HS-5 (cell line): ENCODE measurements around the gene EZR.
"Not testable (repeated sequence)": the region's sequence is repeated elsewhere in the genome, so short reads cannot be mapped to it uniquely, and the experiment has no call there.

Experiments
- DNase-seq: peaks from one replicate; pipeline ENCODE4 v3.0.0-alpha.2; 2012; ENCODE audit warnings: low read depth

Gene EZR

GRCh38 chr6:158797331-158798310 is 21.5 kb downstream of the EZR start:
- DNase-seq: no peak

GRCh38 chr6:158796353-158796752 is 22.8 kb downstream of the EZR start:
- no peak for DNase-seq

DNA sequence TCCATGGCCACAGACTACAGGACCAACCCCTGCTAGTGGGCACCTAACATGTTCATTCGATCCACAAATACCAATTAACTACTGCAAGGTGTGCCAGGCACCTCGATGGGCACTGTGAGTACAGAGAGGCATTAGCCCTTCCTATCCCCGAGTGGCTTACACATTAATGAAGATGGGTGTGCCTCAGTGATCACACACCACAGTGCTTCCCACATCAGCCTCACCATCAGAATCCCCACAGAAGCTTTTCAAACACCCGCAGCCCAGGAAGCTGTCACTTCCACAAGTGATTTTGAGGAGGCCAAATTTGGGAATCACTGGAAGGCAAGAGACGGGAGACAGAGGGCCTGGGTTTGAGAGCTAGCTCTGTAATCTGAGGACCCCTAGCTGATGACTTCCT is 23.7 kb downstream of the EZR start:
- DNase-seq: no peak

DNA sequence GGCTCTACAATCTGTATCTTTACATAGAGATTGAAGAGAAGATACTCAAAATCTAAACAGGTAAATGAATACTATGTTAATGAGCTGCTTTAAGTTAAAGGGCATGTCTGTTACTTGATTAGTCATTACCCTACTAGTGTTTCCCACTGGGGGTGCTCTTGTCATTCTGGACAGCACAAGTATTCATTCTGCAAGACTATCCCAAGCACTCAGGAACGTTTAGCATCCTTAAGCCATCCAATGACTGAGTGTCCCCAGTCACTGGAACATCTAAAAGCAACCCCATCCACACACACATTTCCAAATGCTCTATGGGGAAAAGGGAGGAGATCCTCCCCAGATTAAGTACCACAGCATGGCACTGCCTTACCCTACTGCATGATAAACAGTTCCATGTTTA is 25.7 kb downstream of the EZR start:
- no peak for DNase-seq

DNA sequence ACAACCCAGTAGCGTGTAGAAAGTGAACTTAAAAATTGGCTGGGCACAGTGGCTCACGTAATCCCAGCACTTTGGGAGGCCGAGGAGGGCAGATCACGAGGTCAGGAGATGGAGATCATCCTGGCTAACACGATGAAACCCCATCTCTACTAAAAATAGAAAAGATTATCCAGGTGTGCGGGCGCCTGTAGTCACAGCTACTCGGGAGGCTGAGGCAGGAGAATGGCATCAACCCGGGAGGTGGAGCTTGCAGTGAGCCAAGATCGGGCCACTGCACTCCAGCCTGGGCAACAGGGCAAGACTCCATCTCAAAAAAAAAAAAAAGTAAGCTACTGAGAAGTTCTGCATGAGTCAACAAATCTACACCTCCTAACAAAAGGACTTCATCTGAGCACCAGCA is 26.7 kb downstream of the EZR start:
- DNase-seq: not testable (repeated sequence)

GRCh38 chr6:158791274-158791855 is 27.8 kb downstream of the EZR start:
- no peak for DNase-seq

GRCh38 chr6:158789115-158789917 is 29.9 kb downstream of the EZR start:
- no peak for DNase-seq

DNA sequence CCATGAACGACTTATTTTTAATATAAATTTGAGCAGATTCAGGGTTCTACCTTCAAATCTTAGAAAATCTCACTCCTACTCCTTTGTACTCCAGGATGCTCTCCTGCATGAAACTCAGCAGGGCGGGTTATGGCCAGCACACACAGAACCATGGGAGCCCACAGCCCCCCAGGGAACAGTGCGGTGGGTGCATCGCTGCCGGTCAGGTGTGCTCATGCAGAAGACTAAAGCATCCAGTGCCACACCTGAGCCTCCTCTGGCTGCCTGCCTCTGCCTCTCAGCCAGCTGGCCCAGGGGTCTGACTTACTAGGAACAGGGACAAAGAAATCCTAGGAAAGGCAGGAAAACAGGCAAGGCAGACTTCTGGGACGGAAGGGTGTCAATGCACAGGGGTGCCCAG is 31.8 kb downstream of the EZR start:
- no peak for DNase-seq

DNA sequence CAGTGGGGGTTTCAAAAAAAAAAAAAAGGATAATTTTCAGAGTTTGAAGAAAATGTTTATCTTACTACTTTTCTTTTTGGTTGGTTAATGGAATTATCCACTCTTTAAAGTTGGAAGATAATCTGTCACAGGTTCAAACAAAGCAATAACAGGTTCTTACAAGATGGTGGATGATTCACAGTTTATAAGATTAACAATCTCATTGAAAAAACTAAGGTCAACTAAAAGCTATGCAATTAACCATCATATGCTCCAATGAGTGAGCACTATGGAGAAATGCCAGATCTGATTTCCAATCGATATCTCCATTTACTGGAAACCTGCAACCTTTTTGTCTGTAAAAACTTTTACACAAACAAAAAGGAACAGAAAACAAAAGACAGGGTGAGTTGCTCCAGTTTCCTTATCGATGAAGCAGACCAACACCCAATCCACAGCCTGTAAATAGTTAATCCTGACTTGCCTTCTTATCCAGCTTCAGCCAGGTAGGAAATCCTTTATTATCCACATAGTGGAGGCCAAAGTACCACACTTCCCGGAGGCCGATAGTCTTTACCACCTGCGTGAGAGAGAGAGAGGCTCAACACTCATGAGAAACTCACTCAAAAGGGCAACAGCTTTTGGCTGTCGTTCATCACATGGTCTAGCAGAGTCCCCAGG is 32.4 kb downstream of the EZR start:
- no peak for DNase-seq

- no peak for DNase-seq
These were observed 34.1 kb downstream of the EZR start for GRCh38 chr6:158785036-158785435.

GRCh38 chr6:158784505-158784904 is 34.7 kb downstream of the EZR start:
- peak; percentile 58 for DNase-seq

GRCh38 chr6:158783851-158784250 is 35.3 kb downstream of the EZR start:
- no peak for DNase-seq

DNA sequence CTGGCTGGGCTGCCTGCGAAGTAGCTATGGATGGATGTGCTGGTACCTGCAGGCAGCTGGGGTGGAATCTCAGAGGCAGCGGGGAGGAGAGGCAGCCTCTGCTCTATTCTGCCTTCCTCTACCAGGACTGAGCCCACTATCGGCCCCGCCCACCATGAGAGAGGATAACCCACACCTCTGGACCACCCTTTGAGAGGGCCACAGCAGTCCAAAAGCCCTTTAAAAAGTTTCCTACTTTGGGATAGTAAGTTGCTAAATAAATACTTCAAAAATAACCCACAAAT is 36.1 kb downstream of the EZR start:
- no peak for DNase-seq

GRCh38 chr6:158782432-158783166 is 36.6 kb downstream of the EZR start:
- no peak for DNase-seq

DNA sequence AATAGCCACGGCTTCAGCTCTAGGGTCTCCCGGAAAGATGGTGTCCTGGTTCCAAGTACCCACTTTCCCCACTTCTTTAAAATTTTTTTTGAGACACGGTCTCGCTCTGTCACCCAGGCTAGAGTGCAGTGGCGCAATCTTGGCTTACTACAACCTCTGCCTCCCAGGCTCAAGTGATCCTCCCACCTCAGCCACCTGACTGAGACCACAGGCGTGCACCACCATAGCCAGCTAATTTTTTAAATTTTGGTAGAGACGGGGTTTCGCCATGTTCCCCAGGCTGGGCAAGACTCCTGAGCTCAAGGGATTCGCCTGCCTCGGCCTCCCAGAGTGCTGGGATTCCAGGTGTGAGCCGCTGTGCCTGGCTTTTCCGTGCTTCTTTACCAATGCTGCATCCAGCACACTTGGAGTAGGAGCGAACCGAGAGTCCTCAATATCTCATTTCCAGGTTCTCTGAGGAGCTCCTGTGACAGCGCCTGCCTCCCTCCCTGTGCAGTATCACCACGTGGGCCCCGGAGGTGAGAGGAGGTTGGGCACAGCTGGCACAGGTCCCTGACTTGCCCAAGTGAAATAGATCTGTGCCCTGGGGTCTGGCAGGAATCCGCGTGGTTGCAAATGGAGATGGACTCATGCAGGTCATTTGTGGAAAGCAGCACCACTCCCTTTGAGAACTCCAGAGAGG is 37.3 kb downstream of the EZR start:
- DNase-seq: no peak

GRCh38 chr6:158780988-158781691 is 38.0 kb downstream of the EZR start:
- DNase-seq: no peak

- no peak for DNase-seq
These were observed 38.8 kb downstream of the EZR start for GRCh38 chr6:158780246-158780884.

DNA sequence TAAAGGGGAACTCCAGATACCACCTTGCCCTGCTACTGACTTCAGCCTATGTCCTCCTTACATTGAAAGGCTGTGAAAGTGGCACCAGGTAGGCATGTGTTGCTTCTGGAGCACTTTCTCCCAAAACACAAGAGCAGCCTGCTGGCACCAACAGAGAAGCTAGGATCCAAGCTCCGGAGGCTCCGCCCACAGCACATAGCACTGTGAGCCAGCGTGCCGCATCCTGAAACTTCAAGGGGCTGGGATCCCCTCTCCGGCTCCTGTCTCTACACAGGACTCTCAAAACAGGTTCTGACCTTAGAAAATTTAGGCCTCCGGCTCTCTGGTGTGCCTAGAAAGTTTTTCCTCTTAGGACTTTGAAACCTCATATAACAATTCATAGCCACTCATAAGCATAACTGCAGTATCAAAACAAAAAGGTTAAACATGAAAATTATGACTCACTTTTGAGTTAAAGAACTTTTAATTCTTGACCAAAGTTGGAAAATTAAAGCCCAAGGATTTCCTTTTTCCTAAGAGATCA is 41.1 kb downstream of the EZR start:
- DNase-seq: no peak

GRCh38 chr6:158777510-158777909 is 41.7 kb downstream of the EZR start:
- DNase-seq: no peak

- no peak for DNase-seq
These were observed 42.4 kb downstream of the EZR start for GRCh38 chr6:158776737-158777136.
